Measurements from ENCODE around the gene OGFOD1. TPM values are rescaled to one million over a fixed set of nuclear protein-coding genes. Genes with fewer than 3 reads are reported as not detected.
A peak's percentile ranks its signal among the peaks of the same experiment; 100 is the strongest.

The OGFOD1 gene
- total and polyA plus RNA-seq, 2 donors (not counting 3 experiments of a cell fraction or from before 2014, with no cell fraction given), result 26.6 to 54.8 TPM

DNA sequence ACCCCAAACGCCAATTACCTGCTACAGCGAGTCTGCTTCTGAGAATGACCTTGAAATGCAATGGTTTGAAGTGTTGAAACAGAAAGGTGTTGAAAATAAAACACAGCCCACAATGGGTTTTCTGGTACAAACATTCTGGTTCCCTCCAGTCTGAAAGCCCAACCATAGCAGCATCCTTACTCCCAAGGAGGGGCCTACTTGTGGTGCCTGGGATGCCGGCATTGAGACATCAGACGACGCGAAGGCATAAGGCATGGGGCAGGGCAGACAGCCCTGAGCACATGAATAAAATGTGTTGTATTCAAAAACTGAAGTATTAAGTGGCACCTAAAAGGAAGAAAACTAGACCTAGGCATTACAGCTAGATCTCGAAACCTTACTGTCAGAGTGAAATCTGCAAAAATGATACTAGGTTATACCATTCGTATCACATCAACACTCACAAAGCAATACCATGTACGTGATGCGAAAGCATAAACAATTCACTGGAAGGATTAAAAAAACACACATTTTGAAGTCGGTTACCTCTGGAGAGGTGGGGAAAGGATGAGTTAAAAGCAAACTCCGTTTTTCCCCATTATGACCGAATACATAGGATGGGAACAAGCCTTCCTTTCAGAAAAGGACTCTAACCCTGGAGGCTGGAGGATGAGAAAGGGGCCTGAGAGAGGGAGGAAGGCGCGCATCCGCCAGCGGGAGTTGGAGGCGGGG, 924 bp upstream of the OGFOD1 start:
- peaks cover 67% of the 10 kb centered on the region for H3K79me2 ChIP-seq (ENCODE audit: control insufficient read depth, insufficient read depth, low read length)
- peak overlapping the region; percentile 78 for H3K9ac ChIP-seq (replicated peaks; ENCODE audit: extremely low read depth, insufficient read depth, low read length)
- intact Hi-C loops (cut with micrococcal nuclease) (loop anchor here (2.0 kb wide), 1 partner anchor 156 kb away; no protein-coding TSS in a partner anchor), dilution Hi-C loops (cut with MboI; ENCODE audit: extremely low pct_ligation_motif_present, low sequenced_read_pairs) (no loop called here)
- BruUV-seq (replicated peaks), result TSS peak; percentile 50
- no peaks in the 10 kb centered on the region for H3K9me3 ChIP-seq (replicated peaks; ENCODE audit: control insufficient read depth, insufficient read depth, low read length)
- H3K36me3 ChIP-seq (ENCODE audit: control insufficient read depth in 2 of 2, extremely low read depth in 1 of 2, insufficient read depth in 2 of 2, low read length in 2 of 2), result peaks cover 0 to 17% of the 10 kb centered on the region in 2 experiments
- H3K9me1 ChIP-seq (replicated peaks; ENCODE audit: control insufficient read depth, extremely low read depth, insufficient read depth, low read length), result no peaks in the 10 kb centered on the region
- no peaks in the 10 kb centered on the region for H4K20me1 ChIP-seq (replicated peaks; ENCODE audit: control insufficient read depth, extremely low read depth, insufficient read depth, low read length)
- no peak for FAIRE-seq
- H3K4me2 ChIP-seq (ENCODE audit: insufficient read depth, low read length), result peak overlapping the region; percentile 90
- H3K27me3 ChIP-seq (ENCODE audit: control insufficient read depth in 2 of 2, insufficient read depth in 2 of 2, low read length in 2 of 2), result no peaks in the 10 kb centered on the region
- H3K27ac ChIP-seq (ENCODE audit: insufficient read depth, low read depth, low read length), result peak overlapping the region; percentile 40
- H3K4me1 ChIP-seq (ENCODE audit: control insufficient read depth, extremely low read depth, insufficient read depth, low read length), result peaks cover 30% of the 10 kb centered on the region
- TF ChIP-seq JUN (IDR thresholded peaks at IDR 0.05; ENCODE audit: borderline replicate concordance, insufficient read depth, insufficient read length, low read depth), result no peak
- TF ChIP-seq EZH2 (IDR thresholded peaks at IDR 0.05; ENCODE audit: borderline replicate concordance, low read depth, low read length, severe bottlenecking), result no peak
- TF ChIP-seq MYC (IDR thresholded peaks at IDR 0.05; ENCODE audit: low read depth, low read length), result no peak
- TF ChIP-seq FOS (IDR thresholded peaks at IDR 0.05; ENCODE audit: borderline replicate concordance, insufficient read depth, low read length), result no peak
- TF ChIP-seq, protein P1, sequence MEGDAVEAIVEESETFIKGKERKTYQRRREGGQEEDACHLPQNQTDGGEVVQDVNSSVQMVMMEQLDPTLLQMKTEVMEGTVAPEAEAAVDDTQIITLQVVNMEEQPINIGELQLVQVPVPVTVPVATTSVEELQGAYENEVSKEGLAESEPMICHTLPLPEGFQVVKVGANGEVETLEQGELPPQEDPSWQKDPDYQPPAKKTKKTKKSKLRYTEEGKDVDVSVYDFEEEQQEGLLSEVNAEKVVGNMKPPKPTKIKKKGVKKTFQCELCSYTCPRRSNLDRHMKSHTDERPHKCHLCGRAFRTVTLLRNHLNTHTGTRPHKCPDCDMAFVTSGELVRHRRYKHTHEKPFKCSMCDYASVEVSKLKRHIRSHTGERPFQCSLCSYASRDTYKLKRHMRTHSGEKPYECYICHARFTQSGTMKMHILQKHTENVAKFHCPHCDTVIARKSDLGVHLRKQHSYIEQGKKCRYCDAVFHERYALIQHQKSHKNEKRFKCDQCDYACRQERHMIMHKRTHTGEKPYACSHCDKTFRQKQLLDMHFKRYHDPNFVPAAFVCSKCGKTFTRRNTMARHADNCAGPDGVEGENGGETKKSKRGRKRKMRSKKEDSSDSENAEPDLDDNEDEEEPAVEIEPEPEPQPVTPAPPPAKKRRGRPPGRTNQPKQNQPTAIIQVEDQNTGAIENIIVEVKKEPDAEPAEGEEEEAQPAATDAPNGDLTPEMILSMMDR (IDR thresholded peaks at IDR 0.05; ENCODE audit: extremely low read depth in 1 of 2, insufficient read depth in 1 of 2, low read depth in 1 of 2, low read length in 2 of 2), result no peak
- TF ChIP-seq, protein P2, sequence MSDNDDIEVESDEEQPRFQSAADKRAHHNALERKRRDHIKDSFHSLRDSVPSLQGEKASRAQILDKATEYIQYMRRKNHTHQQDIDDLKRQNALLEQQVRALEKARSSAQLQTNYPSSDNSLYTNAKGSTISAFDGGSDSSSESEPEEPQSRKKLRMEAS (IDR thresholded peaks at IDR 0.05; ENCODE audit: insufficient read depth, insufficient read length), result no peak
- TF ChIP-seq POLR2A (IDR thresholded peaks at IDR 0.05; ENCODE audit: low read depth, low read length), result no peak
- peak overlapping the region; percentile 85 for H2AFZ ChIP-seq (ENCODE audit: low read depth, low read length)
- DNase-seq (ENCODE audit: low read depth, low spot score), result peak; percentile 42
- H3K4me3 ChIP-seq (replicated peaks in 1 of 3; ENCODE audit: insufficient read depth in 1 of 3, low read depth in 1 of 3, low read length in 3 of 3), result peak overlapping the region; percentile 61 to 99 (median 84)
- POLR2A ChIA-PET, result interaction anchor here (0.5 kb wide), 1 partner anchor 13 kb away, joined by 11 read pairs; no protein-coding TSS in a partner anchor
- CTCF ChIA-PET, result interaction anchor here (0.9 to 1.2 kb wide), 5 partner anchors 10 to 150 kb away, joined by 3 to 4 read pairs (median 3); no protein-coding TSS in a partner anchor

All from endothelial cell of umbilical vein (primary cell).